Endodermal cell (in vitro differentiated cells): ENCODE data around the gene CHD9. TPM values are rescaled to one million over a fixed set of nuclear protein-coding genes. Genes with fewer than 3 reads are reported as not detected.

Source experiments
- DNase-seq: peaks from one replicate; pipeline ENCODE4 v3.0.0-alpha.2; 2017
- H3K27ac ChIP-seq: 2 replicates; pipeline ENCODE4 v1.5.1; 2013; ENCODE audit warnings: mild to moderate bottlenecking, low read depth, low read length, moderate library complexity
- H3K27me3 ChIP-seq: 2 replicates; pipeline ENCODE4 v1.6.1; 2013; ENCODE audit warnings: mild to moderate bottlenecking, low read length, moderate library complexity; ENCODE audit not compliant: insufficient read depth, control insufficient read depth, poor library complexity, severe bottlenecking
- H3K36me3 ChIP-seq: 2 replicates; pipeline ENCODE4 v1.7.0; 2013; ENCODE audit warnings: mild to moderate bottlenecking, low read length, moderate library complexity; ENCODE audit not compliant: control insufficient read depth, insufficient read depth
- H3K4me1 ChIP-seq: one replicate; pipeline ENCODE4 v1.7.0; 2013; ENCODE audit warnings: low read length; ENCODE audit not compliant: control insufficient read depth, insufficient read depth
- H3K4me3 ChIP-seq: 2 replicates; pipeline ENCODE4 v1.5.1; 2013; ENCODE audit warnings: mild to moderate bottlenecking, low read length, moderate library complexity
- H3K9ac ChIP-seq: 2 replicates; pipeline ENCODE4 v1.6.1; 2013; ENCODE audit warnings: mild to moderate bottlenecking, low read length, moderate library complexity; ENCODE audit not compliant: poor library complexity, severe bottlenecking; ENCODE audit errors: extremely low read depth
- H3K9me3 ChIP-seq: 2 replicates; pipeline ENCODE4 v1.6.1; 2013; ENCODE audit warnings: mild to moderate bottlenecking, low read length, moderate library complexity; ENCODE audit not compliant: control insufficient read depth
- H3K27ac Mint-ChIP-seq: 2 replicates; pipeline ENCODE4 v1.8.0; 2020; ENCODE audit warnings: mixed read lengths
- H3K27me3 Mint-ChIP-seq: 2 replicates; pipeline ENCODE4 v1.8.0; 2021; ENCODE audit warnings: mild to moderate bottlenecking, mixed read lengths; ENCODE audit not compliant: insufficient read depth
- H3K36me3 Mint-ChIP-seq: 2 replicates; pipeline ENCODE4 v1.8.0; 2020; ENCODE audit warnings: low read depth, mixed read lengths
- H3K4me1 Mint-ChIP-seq: 2 replicates; pipeline ENCODE4 v1.8.0; 2020; ENCODE audit warnings: mixed read lengths
- H3K4me3 Mint-ChIP-seq: 2 replicates; pipeline ENCODE4 v1.8.0; 2020; ENCODE audit warnings: mild to moderate bottlenecking, moderate library complexity, mixed read lengths
- H3K9me3 Mint-ChIP-seq: 2 replicates; pipeline ENCODE4 v1.8.0; 2020; ENCODE audit warnings: mild to moderate bottlenecking, mixed read lengths
- WGBS, 2 experiments: methylation state at CpG; one replicate each; pipeline versions ENCODE4 v1.1.5 to v1.1.7; 2013; ENCODE audit warnings: missing lambda C conversion rate in 2 of 2, mixed read lengths in 1 of 2; ENCODE audit not compliant: insufficient coverage in 1 of 2, insufficient read length in 1 of 2; 5-methylcytosine and 5-hydroxymethylcytosine counted together
- total RNA-seq, 2 donors: library from RNA; stranded (reverse); fragmentation: NEBNext Ultra II Directional in 1 of 2; extraction: Animal tissue kit (Norgen Biotek cat#: 25700) in 1 of 2; gene quantifications; 2 replicates in 1 of 2; 3 replicates in 1 of 2; pipeline ENCODE4 v1.2.1, GENCODE V29; 2021
- TF ChIP-seq, protein P1 (sequence below): fragments of 200-600 bp; sonication (generic); conservative IDR thresholded peaks from 2 replicates; pipeline ENCODE4 v1.5.0; 2021; ENCODE audit warnings: antibody characterized with exemption, mild to moderate bottlenecking

Gene CHD9
- total RNA-seq, 2 donors from 2014 or later = 36.8 to 40.5 TPM

GRCh38 chr16:53115047-53115446, 60.3 kb downstream of the CHD9 start:
- no peak overlapping the region for H3K9ac ChIP-seq
- Mint-ChIP-seq H3K36me3 (peaks cover 2% of the 10 kb centered on the region), H3K27me3 (no peaks in the 10 kb centered on the region), H3K4me3 (no peak overlapping the region), H3K27ac (no peak overlapping the region), H3K9me3 (no peaks in the 10 kb centered on the region), H3K4me1 (peaks cover 22% of the 10 kb centered on the region)
- H3K9me3 ChIP-seq = no peaks in the 10 kb centered on the region
- H3K27ac ChIP-seq = no peak overlapping the region
- H3K4me1 ChIP-seq = peaks cover 6% of the 10 kb centered on the region
- no peaks in the 10 kb centered on the region for H3K36me3 ChIP-seq
- no peaks in the 10 kb centered on the region for H3K27me3 ChIP-seq
- no peak overlapping the region for H3K4me3 ChIP-seq
- no peak for DNase-seq
- TF ChIP-seq, protein P1, sequence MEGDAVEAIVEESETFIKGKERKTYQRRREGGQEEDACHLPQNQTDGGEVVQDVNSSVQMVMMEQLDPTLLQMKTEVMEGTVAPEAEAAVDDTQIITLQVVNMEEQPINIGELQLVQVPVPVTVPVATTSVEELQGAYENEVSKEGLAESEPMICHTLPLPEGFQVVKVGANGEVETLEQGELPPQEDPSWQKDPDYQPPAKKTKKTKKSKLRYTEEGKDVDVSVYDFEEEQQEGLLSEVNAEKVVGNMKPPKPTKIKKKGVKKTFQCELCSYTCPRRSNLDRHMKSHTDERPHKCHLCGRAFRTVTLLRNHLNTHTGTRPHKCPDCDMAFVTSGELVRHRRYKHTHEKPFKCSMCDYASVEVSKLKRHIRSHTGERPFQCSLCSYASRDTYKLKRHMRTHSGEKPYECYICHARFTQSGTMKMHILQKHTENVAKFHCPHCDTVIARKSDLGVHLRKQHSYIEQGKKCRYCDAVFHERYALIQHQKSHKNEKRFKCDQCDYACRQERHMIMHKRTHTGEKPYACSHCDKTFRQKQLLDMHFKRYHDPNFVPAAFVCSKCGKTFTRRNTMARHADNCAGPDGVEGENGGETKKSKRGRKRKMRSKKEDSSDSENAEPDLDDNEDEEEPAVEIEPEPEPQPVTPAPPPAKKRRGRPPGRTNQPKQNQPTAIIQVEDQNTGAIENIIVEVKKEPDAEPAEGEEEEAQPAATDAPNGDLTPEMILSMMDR = no peak
- WGBS, 2 experiments = 98% methylated on average over 2 of the region's 2 CpGs; no CpG with 5 or more reads in 1 of the 2 experiments

- H3K36me3 Mint-ChIP-seq = peaks cover 2% of the 10 kb centered on the region
- H3K27me3 Mint-ChIP-seq = no peaks in the 10 kb centered on the region
- H3K4me3 ChIP-seq = no peak overlapping the region
- no peaks in the 10 kb centered on the region for H3K27me3 ChIP-seq
- H3K27ac ChIP-seq = no peak overlapping the region
- WGBS, 2 experiments = 94 to 95% methylated on average over 4 of the region's 4 CpGs
- no peak overlapping the region for H3K4me3 Mint-ChIP-seq
- no peaks in the 10 kb centered on the region for H3K36me3 ChIP-seq
- no peak for DNase-seq
- no peak overlapping the region for H3K27ac Mint-ChIP-seq
- H3K9me3 ChIP-seq = no peaks in the 10 kb centered on the region
- H3K9ac ChIP-seq = no peak overlapping the region
- peaks cover 21% of the 10 kb centered on the region for H3K4me1 Mint-ChIP-seq
- TF ChIP-seq, protein P1 = no peak
- H3K9me3 Mint-ChIP-seq = no peaks in the 10 kb centered on the region
- peaks cover 6% of the 10 kb centered on the region for H3K4me1 ChIP-seq
These were observed 61.0 kb downstream of the CHD9 start for GRCh38 chr16:53115773-53116172.

DNA sequence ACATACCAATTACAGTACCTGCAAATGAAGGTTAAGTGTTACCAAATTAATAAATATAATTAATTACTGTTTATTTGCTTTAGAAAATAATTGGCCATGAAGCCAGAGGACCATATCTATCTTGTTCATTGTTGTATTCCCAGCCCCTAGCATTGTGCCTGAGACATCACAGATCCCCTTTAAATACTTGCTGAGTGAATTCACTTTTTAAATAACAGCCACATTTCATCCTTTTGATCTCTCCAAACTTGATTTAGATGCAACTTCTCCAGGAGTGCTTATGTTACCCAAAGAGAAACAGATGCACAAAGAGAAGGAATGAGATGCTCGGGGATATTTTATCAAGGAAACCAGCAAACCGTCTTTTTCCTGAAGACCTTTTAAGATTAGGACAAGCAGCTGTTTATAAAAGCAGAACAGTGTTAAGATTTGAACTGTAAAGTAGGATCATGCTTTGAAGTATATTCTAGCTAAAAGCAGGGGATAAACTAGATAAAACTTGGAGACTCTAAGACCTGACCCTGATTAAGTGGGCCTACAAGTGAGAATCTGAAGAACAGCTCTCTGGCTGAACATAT, 66.3 kb downstream of the CHD9 start:
- Mint-ChIP-seq H3K27ac (no peak overlapping the region), H3K36me3 (peaks cover 8% of the 10 kb centered on the region), H3K27me3 (no peaks in the 10 kb centered on the region), H3K4me3 (no peak overlapping the region), H3K4me1 (peaks cover 2% of the 10 kb centered on the region), H3K9me3 (peaks cover 12% of the 10 kb centered on the region)
- WGBS, 2 experiments = 88 to 94% methylated on average over 2 of the region's 2 CpGs
- H3K9me3 ChIP-seq = no peaks in the 10 kb centered on the region
- no peak overlapping the region for H3K9ac ChIP-seq
- no peaks in the 10 kb centered on the region for H3K36me3 ChIP-seq
- TF ChIP-seq, protein P1 = no peak
- no peak for DNase-seq
- no peak overlapping the region for H3K4me3 ChIP-seq
- H3K27ac ChIP-seq = no peak overlapping the region
- no peaks in the 10 kb centered on the region for H3K4me1 ChIP-seq
- no peaks in the 10 kb centered on the region for H3K27me3 ChIP-seq
